Gastroesophageal sphincter (tissue), 4 donors: ENCODE data around the gene SNCA. TPM values are rescaled to one million over a fixed set of nuclear protein-coding genes. Genes with fewer than 3 reads are reported as not detected.

Source experiments
- ATAC-seq: fragments of 150-250 bp; one replicate; pipeline ENCODE4 v1.9.1; 2016; ENCODE audit warnings: mild to moderate bottlenecking, moderate library complexity
- H3K27ac ChIP-seq, 4 donors: fragments of 200-600 bp; sonication (generic) in 3 of 4; 1 replicate in 3 of 4; 2 replicates in 1 of 4; pipeline ENCODE4 v1.5.1; 2016 to 2019
- H3K27me3 ChIP-seq: fragments of 200-600 bp; sonication (generic); one replicate; pipeline ENCODE4 v1.5.1; 2019
- H3K36me3 ChIP-seq, 2 donors: fragments of 200-600 bp; sonication (generic); one replicate each; pipeline ENCODE4 v1.5.1; 2019; ENCODE audit warnings: control low read depth in 1 of 2
- H3K4me1 ChIP-seq, 3 donors: fragments of 200-600 bp; sonication (generic); 1 replicate in 2 of 3; 2 replicates in 1 of 3; pipeline ENCODE4 v1.5.1; 2016 to 2019; ENCODE audit warnings: control low read depth in 2 of 3
- H3K4me3 ChIP-seq, 2 donors: fragments of 200-600 bp; sonication (generic); one replicate each; pipeline ENCODE4 v1.5.1; 2019; ENCODE audit warnings: mild to moderate bottlenecking in 1 of 2, moderate library complexity in 1 of 2
- H3K9me3 ChIP-seq, 3 donors: fragments of 200-600 bp; sonication (generic); one replicate each; pipeline ENCODE4 v1.5.1; 2017 to 2019; ENCODE audit warnings: control low read depth in 2 of 3
- CTCF ChIP-seq, 4 experiments: fragments of 200-600 bp in 2 of 4; fragments of 450-650 bp in 2 of 4; sonication (generic) in 1 of 4; IDR thresholded peaks; one replicate each; pipeline ENCODE4 v1.5.1; 2017 to 2019; ENCODE audit warnings: antibody characterized with exemption in 4 of 4, mild to moderate bottlenecking in 2 of 4, moderate library complexity in 2 of 4
- EP300 ChIP-seq: sonication (generic); formaldehyde crosslinking; IDR thresholded peaks from one replicate; pipeline ENCODE4 v1.6.1; 2017; ENCODE audit warnings: antibody characterized with exemption, mild to moderate bottlenecking
- POLR2A ChIP-seq, 2 donors: fragments of 450-650 bp; IDR thresholded peaks; one replicate each; pipeline ENCODE4 v1.6.1; 2017; ENCODE audit warnings: antibody characterized with exemption in 2 of 2, mild to moderate bottlenecking in 2 of 2, moderate library complexity in 1 of 2
- POLR2AphosphoS5 ChIP-seq: sonication (generic); formaldehyde crosslinking; IDR thresholded peaks from one replicate; pipeline ENCODE4 v1.6.1; 2017; ENCODE audit warnings: antibody characterized with exemption
- WGBS, 2 donors: methylation state at CpG; one replicate each; pipeline ENCODE4 v1.1.5; 2018; ENCODE audit warnings: low coverage in 1 of 2; 5-methylcytosine and 5-hydroxymethylcytosine counted together
- total RNA-seq, 4 donors: library from RNA; depleted of rRNA; stranded (reverse); fragments of >200 nt; gene quantifications; one replicate each; pipeline ENCODE4 v1.1.0, GENCODE V29; 2016

The SNCA gene
- total RNA-seq, 4 donors from 2014 or later, result 5.0 to 24.4 (median 13.9) TPM

- 57 to 79% methylated on average over 1 to 2 of the region's 2 CpGs for WGBS, 2 donors
- Histone ChIP-seq H3K27ac (no peak overlapping the region), H3K36me3 (no peaks in the 10 kb centered on the region), H3K9me3 (no peaks in the 10 kb centered on the region), H3K4me3 (no peak overlapping the region), H3K27me3 (no peaks in the 10 kb centered on the region), H3K4me1 (no peaks in the 10 kb centered on the region)
- TF ChIP-seq EP300, result no peak
- TF ChIP-seq POLR2A (IDR thresholded peaks at IDR 0.05), result no peak
- TF ChIP-seq POLR2AphosphoS5, result no peak
- TF ChIP-seq CTCF (IDR thresholded peaks at IDR 0.05), result no peak
- no peak for ATAC-seq
Measured at GRCh38 chr4:89781321-89781720, 55.6 kb downstream of the SNCA start.

DNA sequence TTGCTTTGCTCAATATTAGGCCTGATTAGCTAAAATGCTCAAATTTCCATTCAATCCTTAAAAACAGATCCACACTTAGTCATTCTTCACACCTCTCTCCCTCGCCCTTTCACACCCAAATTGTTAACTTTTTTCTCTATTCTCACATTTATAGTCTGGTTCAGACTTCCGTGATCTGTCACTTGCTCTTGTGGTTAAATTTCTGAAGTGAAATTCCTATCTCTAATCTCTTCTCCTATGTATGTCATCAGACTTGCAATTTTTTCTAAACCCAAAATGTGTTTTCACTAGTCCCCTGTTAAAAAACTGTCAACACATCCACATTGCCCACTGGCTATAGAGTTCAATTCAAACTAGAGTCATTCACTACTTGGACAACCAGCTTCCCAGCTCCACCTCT lies 63.2 kb downstream of the SNCA start:
- Histone ChIP-seq H3K36me3 (no peaks in the 10 kb centered on the region), H3K4me3 (no peak overlapping the region), H3K4me1 (no peaks in the 10 kb centered on the region), H3K27me3 (no peaks in the 10 kb centered on the region), H3K27ac (no peak overlapping the region), H3K9me3 (no peaks in the 10 kb centered on the region)
- TF ChIP-seq POLR2A (IDR thresholded peaks at IDR 0.05), result no peak
- TF ChIP-seq EP300, result no peak
- TF ChIP-seq POLR2AphosphoS5, result no peak
- WGBS, 2 donors, result 81 to 92% methylated on average over 2 of the region's 2 CpGs
- ATAC-seq, result no peak

- TF ChIP-seq CTCF (IDR thresholded peaks at IDR 0.05) (no peak), POLR2A (IDR thresholded peaks at IDR 0.05) (no peak), POLR2AphosphoS5 (no peak), EP300 (no peak)
Measured at GRCh38 chr4:89769856-89770255, 67.1 kb downstream of the SNCA start.

DNA sequence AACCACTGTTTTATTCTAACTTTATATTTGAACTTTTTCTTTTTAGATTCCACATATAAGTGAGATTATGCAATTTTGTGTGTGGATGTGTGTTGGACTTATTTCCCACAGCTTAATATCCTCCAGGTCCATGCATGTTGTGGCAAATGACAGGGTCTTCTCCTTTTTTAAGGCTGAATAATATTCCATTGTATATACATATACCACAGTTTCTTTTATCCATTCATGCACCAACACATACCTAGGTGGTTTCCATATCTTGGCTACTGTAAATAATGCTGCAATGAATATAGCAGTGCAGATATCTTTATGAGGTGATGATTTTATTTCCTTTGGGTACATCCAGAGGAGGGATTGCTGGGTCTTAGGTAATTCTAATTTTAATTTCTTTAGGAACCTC lies 69.0 kb downstream of the SNCA start:
- TF ChIP-seq EP300, result no peak
- TF ChIP-seq POLR2A (IDR thresholded peaks at IDR 0.05), result no peak
- TF ChIP-seq CTCF (IDR thresholded peaks at IDR 0.05), result no peak
- TF ChIP-seq POLR2AphosphoS5, result no peak
- ATAC-seq, result no peak
- Histone ChIP-seq H3K9me3 (no peaks in the 10 kb centered on the region), H3K4me3 (no peak overlapping the region), H3K27ac (no peak overlapping the region), H3K4me1 (peaks cover 2 to 18% (median 3%) of the 10 kb centered on the region in 3 donors), H3K27me3 (no peaks in the 10 kb centered on the region), H3K36me3 (no peaks in the 10 kb centered on the region)

More at GRCh38 chr4:89769856-89770255, 67.1 kb downstream of the SNCA start:
- Histone ChIP-seq H3K36me3 (no peaks in the 10 kb centered on the region), H3K4me1 (peaks cover 2 to 18% (median 3%) of the 10 kb centered on the region in 3 donors), H3K27ac (no peak overlapping the region), H3K27me3 (no peaks in the 10 kb centered on the region), H3K9me3 (no peaks in the 10 kb centered on the region), H3K4me3 (no peak overlapping the region)
- 87 to 90% methylated on average over 2 to 3 of the region's 3 CpGs for WGBS, 2 donors
- ATAC-seq, result no peak

- H3K36me3 ChIP-seq, result no peaks in the 10 kb centered on the region
- peaks cover 2 to 18% (median 3%) of the 10 kb centered on the region in 3 donors for H3K4me1 ChIP-seq
- no peak overlapping the region for H3K4me3 ChIP-seq
- no peak for TF ChIP-seq CTCF (IDR thresholded peaks at IDR 0.05)
- TF ChIP-seq POLR2AphosphoS5, result peak; percentile 47
- WGBS, 2 donors, result 8 to 20% methylated on average over 2 of the region's 2 CpGs
- no peaks in the 10 kb centered on the region for H3K9me3 ChIP-seq
- H3K27ac ChIP-seq, result peak overlapping the region in 2 of 4 donors; percentile 21 to 31
- no peak for ATAC-seq
- no peaks in the 10 kb centered on the region for H3K27me3 ChIP-seq
Measured at GRCh38 chr4:89765966-89766365, 71.0 kb downstream of the SNCA start.
